Activated naive CD4-positive, alpha-beta T cell treated with anti-CD3 and anti-CD28 coated beads for 36 hours (primary cell): ENCODE measurements around the gene DDIT4. TPM values are rescaled to one million over a fixed set of nuclear protein-coding genes. Genes with fewer than 3 reads are reported as not detected.
A peak's percentile ranks its signal among the peaks of the same experiment; 100 is the strongest.
"Not testable (repeated sequence)": the region's sequence is repeated elsewhere in the genome, so short reads cannot be mapped to it uniquely, and the experiment has no call there.

Experiments
- CTCF ChIA-PET: fragments of 350-600 bp; sonication (Branson Sonifier 250); formaldehyde crosslinking; loops from one replicate; lab custom pipeline; 2021; ENCODE audit warnings: antibody characterized with exemption; lab: Charles Lee
- DNase-seq: peaks from one replicate; pipeline ENCODE4 v3.0.0-alpha.2; 2020
- H3K27ac Mint-ChIP-seq: one replicate; pipeline ENCODE4 v1.8.0; 2021; ENCODE audit warnings: mild to moderate bottlenecking, mixed read lengths
- H3K27me3 Mint-ChIP-seq: one replicate; pipeline ENCODE4 v1.8.0; 2021; ENCODE audit warnings: low read depth, mixed read lengths
- H3K36me3 Mint-ChIP-seq: one replicate; pipeline ENCODE4 v1.8.0; 2021; ENCODE audit warnings: low read depth, mixed read lengths
- H3K4me1 Mint-ChIP-seq: one replicate; pipeline ENCODE4 v1.8.0; 2021; ENCODE audit warnings: low read depth, mixed read lengths
- H3K4me3 Mint-ChIP-seq: one replicate; pipeline ENCODE4 v1.8.0; 2021; ENCODE audit warnings: mild to moderate bottlenecking, moderate library complexity, mixed read lengths
- H3K9me3 Mint-ChIP-seq: one replicate; pipeline ENCODE4 v1.8.0; 2021; ENCODE audit warnings: mixed read lengths
- intact Hi-C: fragments of 100-400 bp; cut with micrococcal nuclease; formaldehyde crosslinking; loops from one replicate; pipeline ENCODE4 v1.15.1; 2023
- total RNA-seq, 2 experiments: library from RNA; stranded (reverse); gene quantifications; one replicate each; pipeline ENCODE4 v1.2.3, GENCODE V29; 2021

The DDIT4 gene
- total RNA-seq, 2 experiments from 2014 or later: 684 to 689 TPM

- peaks cover 35% of the 10 kb centered on the region for H3K4me1 Mint-ChIP-seq
- H3K4me3 Mint-ChIP-seq: peak overlapping the region; percentile 96
- H3K27me3 Mint-ChIP-seq: no peaks in the 10 kb centered on the region
- no peak for DNase-seq
- H3K9me3 Mint-ChIP-seq: no peaks in the 10 kb centered on the region
- CTCF ChIA-PET: interaction anchor here (0.9 to 13.5 kb wide), 20 partner anchors 9 to 166 kb away, joined by 3 to 195 read pairs (median 5); no protein-coding TSS in a partner anchor
- peaks cover 39% of the 10 kb centered on the region for H3K36me3 Mint-ChIP-seq
- H3K27ac Mint-ChIP-seq: peak overlapping the region; percentile 98
- intact Hi-C loops: loop anchor here (2.0 kb wide), 1 partner anchor 59 kb away; no protein-coding TSS in a partner anchor
Observed at GRCh38 chr10:72274213-72274729, 547 bp downstream of the DDIT4 start.

GRCh38 chr10:72274730-72275350 lies 1.1 kb downstream of the DDIT4 start:
- Mint-ChIP-seq H3K4me3 (peak overlapping the region; percentile 96), H3K27ac (peak overlapping the region; percentile 98), H3K4me1 (peaks cover 35% of the 10 kb centered on the region), H3K9me3 (no peaks in the 10 kb centered on the region), H3K27me3 (no peaks in the 10 kb centered on the region), H3K36me3 (peaks cover 39% of the 10 kb centered on the region)
- peak; percentile 85 for DNase-seq
- CTCF ChIA-PET: interaction anchor here (0.6 to 13.5 kb wide), 26 partner anchors 9 to 166 kb away, joined by 3 to 195 read pairs (median 5); no protein-coding TSS in a partner anchor
- intact Hi-C loops: loop anchor here (2.0 kb wide), 1 partner anchor 58 kb away; no protein-coding TSS in a partner anchor

- Mint-ChIP-seq H3K4me3 (peak overlapping the region; percentile 96), H3K27me3 (no peaks in the 10 kb centered on the region), H3K4me1 (peaks cover 37% of the 10 kb centered on the region), H3K36me3 (peaks cover 39% of the 10 kb centered on the region), H3K27ac (peak overlapping the region; percentile 98), H3K9me3 (no peaks in the 10 kb centered on the region)
- CTCF ChIA-PET: interaction anchor here (0.6 to 13.5 kb wide), 23 partner anchors 11 to 167 kb away, joined by 3 to 195 read pairs (median 5); no protein-coding TSS in a partner anchor
- DNase-seq: peak; percentile 61
- intact Hi-C loops: loop anchor here (2.0 kb wide), 1 partner anchor 57 kb away; no protein-coding TSS in a partner anchor
Observed at GRCh38 chr10:72275351-72276012, 1.8 kb downstream of the DDIT4 start.

DNA sequence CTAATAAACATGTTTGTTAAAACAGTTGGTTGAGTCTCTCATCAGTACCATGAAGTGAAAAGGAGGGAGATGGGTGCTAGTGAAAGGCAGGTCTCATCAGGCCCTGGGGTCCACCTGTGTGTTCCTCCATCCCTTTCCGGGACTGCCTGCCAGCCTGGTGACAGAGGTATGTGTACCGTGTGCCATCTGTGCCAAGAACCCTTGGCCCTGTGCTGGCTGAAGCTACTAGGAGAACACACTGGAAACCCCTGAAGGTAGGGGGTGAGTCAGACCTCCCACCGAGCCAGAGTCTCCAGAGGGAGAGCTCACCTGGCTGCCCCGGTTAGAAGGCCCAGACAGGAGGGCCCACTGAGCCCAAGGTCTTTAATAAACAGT lies 2.3 kb downstream of the DDIT4 start:
- peaks cover 35% of the 10 kb centered on the region for H3K4me1 Mint-ChIP-seq
- peak overlapping the region; percentile 98 for H3K27ac Mint-ChIP-seq
- no peaks in the 10 kb centered on the region for H3K9me3 Mint-ChIP-seq
- H3K27me3 Mint-ChIP-seq: no peaks in the 10 kb centered on the region
- H3K4me3 Mint-ChIP-seq: peak overlapping the region; percentile 96
- H3K36me3 Mint-ChIP-seq: peaks cover 39% of the 10 kb centered on the region
- CTCF ChIA-PET: interaction anchor here (0.9 to 13.5 kb wide), 8 partner anchors 12 to 66 kb away, joined by 3 to 195 read pairs (median 4); no protein-coding TSS in a partner anchor
- intact Hi-C loops: no loop called here
- peak; percentile 70 for DNase-seq

DNA sequence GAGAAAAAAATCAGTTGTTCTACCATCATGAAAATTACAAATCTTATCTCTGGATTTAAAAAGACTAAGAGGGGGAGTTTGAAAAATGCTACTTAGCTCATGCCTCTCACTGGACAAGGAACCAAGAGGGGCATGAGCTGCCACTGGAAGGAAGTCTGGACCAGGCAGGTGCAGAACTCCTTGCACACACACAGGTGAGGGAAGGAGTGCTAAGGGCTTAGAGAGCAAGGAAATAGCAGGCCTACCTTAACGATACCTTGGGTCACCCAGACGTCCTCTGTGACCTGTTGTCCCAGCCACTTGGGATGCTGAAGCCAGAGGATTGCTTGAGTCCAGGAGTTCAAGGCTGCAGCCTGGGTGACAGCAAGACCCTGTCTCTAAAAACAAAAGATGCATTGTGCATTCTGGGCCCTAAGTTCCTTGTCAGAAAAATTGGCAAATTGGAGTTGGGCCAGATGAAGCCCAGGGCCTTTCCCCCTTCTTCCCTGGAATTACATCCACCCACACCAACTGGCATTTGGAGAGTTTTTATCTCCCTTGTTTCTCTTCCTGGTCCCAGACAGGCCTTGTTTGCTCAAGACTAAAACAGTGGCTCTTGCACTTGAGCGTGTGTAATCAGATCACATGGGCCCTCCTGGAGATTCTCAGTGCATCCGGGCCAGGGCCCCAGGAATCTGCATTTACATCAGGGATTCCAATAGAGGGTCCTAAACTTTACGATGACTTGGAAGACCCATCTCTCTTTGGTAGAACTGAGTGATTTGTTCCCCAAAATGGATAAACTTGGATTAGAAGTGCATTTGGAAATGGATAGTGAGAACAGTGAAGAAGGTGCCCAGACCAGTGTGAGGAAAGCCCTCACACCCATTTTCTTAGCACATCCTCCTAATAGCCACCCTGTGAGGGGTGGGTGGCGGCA lies 3.0 kb downstream of the DDIT4 start:
- Mint-ChIP-seq H3K36me3 (peaks cover 39% of the 10 kb centered on the region), H3K27ac (peak overlapping the region; percentile 98), H3K9me3 (no peaks in the 10 kb centered on the region), H3K4me1 (peaks cover 31% of the 10 kb centered on the region), H3K4me3 (peak overlapping the region; percentile 96), H3K27me3 (no peaks in the 10 kb centered on the region)
- CTCF ChIA-PET: interaction anchor here (0.9 to 13.5 kb wide), 6 partner anchors 12 to 65 kb away, joined by 3 to 195 read pairs (median 6); no protein-coding TSS in a partner anchor
- no peak for DNase-seq
- intact Hi-C loops: no loop called here

DNA sequence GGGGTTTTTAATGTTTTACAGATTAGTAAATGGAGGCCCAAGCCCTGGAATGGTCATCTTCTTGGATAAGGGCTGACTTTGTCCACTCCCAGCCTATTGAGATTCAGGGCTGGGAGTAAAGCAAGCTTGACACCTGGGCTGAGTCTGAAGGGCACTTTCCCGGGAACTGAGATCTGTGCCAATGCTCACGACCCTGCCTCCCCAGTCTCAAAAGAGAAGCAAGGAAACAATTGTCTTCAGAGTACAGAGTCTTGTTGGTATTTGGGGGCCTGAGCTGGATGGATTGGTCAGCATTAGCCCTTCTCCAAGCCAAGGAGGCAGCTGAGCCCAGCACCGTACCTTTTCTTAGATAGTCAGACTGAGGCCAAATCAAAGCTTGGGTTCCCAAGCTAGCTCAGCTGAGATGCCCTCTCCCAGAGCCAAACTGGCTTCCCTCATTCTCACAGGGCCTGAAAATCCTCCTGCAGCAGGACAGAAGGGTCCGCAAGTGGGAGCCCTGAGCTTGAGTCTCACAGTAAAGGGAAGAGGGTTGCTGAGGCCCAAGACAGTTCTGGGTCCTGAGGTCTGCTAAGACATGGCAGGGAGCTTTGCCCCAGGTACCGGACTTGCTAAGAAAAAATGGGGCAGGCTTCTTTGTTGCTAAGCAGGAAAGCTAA lies 3.7 kb downstream of the DDIT4 start:
- H3K36me3 Mint-ChIP-seq: peaks cover 39% of the 10 kb centered on the region
- H3K27ac Mint-ChIP-seq: peak overlapping the region; percentile 98
- H3K27me3 Mint-ChIP-seq: no peaks in the 10 kb centered on the region
- H3K9me3 Mint-ChIP-seq: no peaks in the 10 kb centered on the region
- CTCF ChIA-PET: interaction anchor here (0.8 to 13.5 kb wide), 4 partner anchors 19 to 55 kb away, joined by 3 to 195 read pairs (median 4); no protein-coding TSS in a partner anchor
- peak overlapping the region; percentile 96 for H3K4me3 Mint-ChIP-seq
- DNase-seq: no peak
- intact Hi-C loops: no loop called here
- peaks cover 26% of the 10 kb centered on the region for H3K4me1 Mint-ChIP-seq

- intact Hi-C loops: no loop called here
- peaks cover 36% of the 10 kb centered on the region for H3K36me3 Mint-ChIP-seq
Observed at GRCh38 chr10:72277996-72278667, 4.4 kb downstream of the DDIT4 start.

DNA sequence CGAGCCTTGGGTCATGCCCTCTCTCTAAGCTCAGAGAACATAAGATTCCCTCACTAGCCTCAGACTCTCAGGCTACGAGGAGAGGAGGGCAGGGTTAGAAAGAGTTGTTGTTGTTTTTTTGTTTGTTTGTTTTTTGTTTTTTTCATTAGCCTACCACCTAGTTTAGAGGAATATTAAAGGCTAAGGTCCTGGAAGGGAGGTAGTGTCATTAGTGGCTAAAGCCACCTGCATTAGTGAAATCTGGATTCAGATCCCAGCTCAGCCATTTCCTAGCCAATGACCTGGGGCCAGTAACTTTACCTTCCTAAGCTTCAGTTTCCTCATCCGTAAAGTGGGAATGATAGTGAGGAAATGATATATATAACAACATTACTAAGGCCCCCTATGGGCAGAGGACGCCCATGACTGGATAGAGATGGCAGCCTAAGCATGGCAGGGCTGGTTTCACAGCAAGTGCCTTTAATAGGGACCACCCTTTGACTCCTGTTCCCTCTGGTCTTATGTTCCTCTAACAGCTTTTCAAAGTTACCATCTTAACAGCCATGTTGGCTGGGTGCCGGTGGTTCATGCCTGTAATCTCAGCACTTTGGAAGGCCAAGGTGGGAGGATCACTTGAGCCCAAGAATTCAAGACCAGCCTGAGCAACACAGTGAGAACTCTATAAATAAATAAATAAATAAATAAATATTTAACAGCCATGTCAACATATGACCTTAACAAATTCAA lies 5.1 kb downstream of the DDIT4 start:
- Mint-ChIP-seq H3K4me3 (no peak overlapping the region), H3K27ac (peak overlapping the region; percentile 98)
- DNase-seq: no peak

More at GRCh38 chr10:72277996-72278667, 4.4 kb downstream of the DDIT4 start:
- peak overlapping the region; percentile 98 for H3K27ac Mint-ChIP-seq
- H3K4me1 Mint-ChIP-seq: peaks cover 28% of the 10 kb centered on the region
- H3K4me3 Mint-ChIP-seq: no peak overlapping the region
- no peaks in the 10 kb centered on the region for H3K9me3 Mint-ChIP-seq
- DNase-seq: no peak
- no peaks in the 10 kb centered on the region for H3K27me3 Mint-ChIP-seq
- CTCF ChIA-PET: interaction anchor here (0.8 to 13.5 kb wide), 5 partner anchors 9 to 54 kb away, joined by 3 to 195 read pairs (median 4); no protein-coding TSS in a partner anchor

GRCh38 chr10:72279587-72279986 lies 5.9 kb downstream of the DDIT4 start:
- Mint-ChIP-seq H3K36me3 (peaks cover 24% of the 10 kb centered on the region), H3K4me1 (peaks cover 30% of the 10 kb centered on the region), H3K27ac (peak overlapping the region; percentile 41)
- H3K9me3 Mint-ChIP-seq, H3K27me3 Mint-ChIP-seq, H3K4me3 Mint-ChIP-seq, DNase-seq, intact Hi-C loops: not testable (repeated sequence)
- CTCF ChIA-PET: interaction anchor here (1.1 to 13.5 kb wide), 4 partner anchors 21 to 62 kb away, joined by 3 to 195 read pairs (median 6); no protein-coding TSS in a partner anchor

More for the DNA sequence above, 5.1 kb downstream of the DDIT4 start:
- Mint-ChIP-seq H3K4me1 (peaks cover 28% of the 10 kb centered on the region), H3K9me3 (no peaks in the 10 kb centered on the region), H3K27me3 (no peaks in the 10 kb centered on the region), H3K36me3 (peaks cover 32% of the 10 kb centered on the region)
- intact Hi-C loops: no loop called here
- CTCF ChIA-PET: interaction anchor here (1.0 to 13.5 kb wide), 5 partner anchors 8 to 63 kb away, joined by 3 to 195 read pairs (median 4); no protein-coding TSS in a partner anchor

- Mint-ChIP-seq H3K27me3 (no peaks in the 10 kb centered on the region), H3K36me3 (no peaks in the 10 kb centered on the region), H3K4me3 (no peak overlapping the region), H3K9me3 (no peaks in the 10 kb centered on the region), H3K4me1 (peaks cover 39% of the 10 kb centered on the region), H3K27ac (no peak overlapping the region)
- no peak for DNase-seq
- CTCF ChIA-PET: interaction anchor here (0.8 to 13.5 kb wide), 3 partner anchors 9 to 49 kb away, joined by 3 to 195 read pairs (median 6); partner anchors contain the start of gene DDIT4
- intact Hi-C loops: no loop called here
Observed at GRCh38 chr10:72283131-72283530, 9.4 kb downstream of the DDIT4 start.
